DMS114 treated with DMSO at 0.1 percent for 48 hours (cell line): ENCODE data around the gene TMEM258.

Experiments used
- DNase-seq: peaks from one replicate; lab custom pipeline; 2025; ENCODE audit not compliant: unreplicated experiment; lab: John Stamatoyannopoulos, UW

The TMEM258 gene

GRCh38 chr11:61826930-61827570 is 34.7 kb upstream of the TMEM258 start:
- DNase-seq: no peak

- no peak for DNase-seq
Observed at GRCh38 chr11:61820174-61820573, 27.8 kb upstream of the TMEM258 start.

- DNase-seq: no peak
Observed at GRCh38 chr11:61817471-61818202, 25.2 kb upstream of the TMEM258 start.

- DNase-seq: peak; percentile 95
Observed at GRCh38 chr11:61816736-61817455, 24.5 kb upstream of the TMEM258 start, which contains the start of gene FADS1. Gene FADS1, minus strand, starts transcription at chr11:61817003. Its CDS starts 74 bp downstream, at chr11:61816929.

GRCh38 chr11:61815790-61816735 is 23.7 kb upstream of the TMEM258 start:
- no peak for DNase-seq

- DNase-seq: peak; percentile 90
Observed at GRCh38 chr11:61814958-61815789, 22.8 kb upstream of the TMEM258 start.

GRCh38 chr11:61814247-61814957 is 22.0 kb upstream of the TMEM258 start:
- DNase-seq: no peak

- DNase-seq: no peak
Observed at GRCh38 chr11:61812736-61813411, 20.5 kb upstream of the TMEM258 start.

GRCh38 chr11:61811831-61812230 is 19.4 kb upstream of the TMEM258 start:
- DNase-seq: no peak

- DNase-seq: no peak
Observed at GRCh38 chr11:61810671-61811175, 18.3 kb upstream of the TMEM258 start.

- DNase-seq: no peak
Observed at GRCh38 chr11:61806785-61807184, 14.4 kb upstream of the TMEM258 start.

- DNase-seq: no peak
Observed at GRCh38 chr11:61805146-61805545, 12.7 kb upstream of the TMEM258 start.

GRCh38 chr11:61803889-61804647 is 11.7 kb upstream of the TMEM258 start:
- no peak for DNase-seq

- DNase-seq: no peak
Observed at GRCh38 chr11:61802605-61803004, 10.2 kb upstream of the TMEM258 start.

GRCh38 chr11:61800331-61801281 is 8.2 kb upstream of the TMEM258 start:
- no peak for DNase-seq

- no peak for DNase-seq
Observed at GRCh38 chr11:61799665-61800284, 7.4 kb upstream of the TMEM258 start.
